Activated CD4-positive, alpha-beta T cell treated with anti-CD3 and anti-CD28 coated beads, Interleukin-2, amount 50 U/mL, for 48 hours (primary cell): ENCODE results near the gene HTT.

Source experiments
- DNase-seq, 2 experiments: peaks; one replicate each; pipeline ENCODE4 v3.0.0-alpha.2; 2020

Gene HTT

DNA sequence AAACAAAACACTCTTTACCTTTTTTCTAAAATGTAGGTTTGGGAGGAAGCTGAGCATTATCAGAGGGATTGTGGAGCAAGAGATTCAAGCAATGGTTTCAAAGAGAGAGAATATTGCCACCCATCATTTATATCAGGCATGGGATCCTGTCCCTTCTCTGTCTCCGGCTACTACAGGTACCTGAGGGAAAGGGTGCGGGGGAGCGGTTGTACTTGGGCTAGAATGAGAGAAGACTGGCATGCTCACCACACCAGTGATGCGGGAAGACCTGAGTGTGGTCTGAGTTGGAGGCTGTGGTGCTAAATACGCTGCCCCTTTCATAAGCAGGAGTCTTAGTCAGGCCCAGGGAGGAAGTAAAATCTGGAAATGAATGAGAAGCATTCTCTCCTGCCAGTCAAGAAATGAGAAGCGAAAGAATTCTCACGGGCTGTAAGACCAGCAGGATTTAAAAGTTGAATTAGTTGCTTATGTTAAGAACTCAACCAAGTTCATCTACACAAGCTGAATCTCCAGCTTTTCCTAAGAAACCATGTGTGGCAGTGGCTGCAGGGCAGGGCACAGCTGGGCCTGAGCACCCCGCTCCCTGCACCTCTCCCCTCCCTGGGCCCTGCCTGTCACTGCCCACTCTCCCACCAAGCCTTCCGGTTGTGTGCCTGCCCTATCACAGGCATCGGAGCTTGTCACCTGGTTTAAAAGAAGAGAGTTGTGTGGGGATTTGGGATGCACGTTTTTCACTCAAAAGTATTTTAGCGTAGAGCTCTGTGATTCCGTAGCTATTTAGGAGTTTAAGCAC is 149.7 kb downstream of the HTT start:
- no peak for DNase-seq

DNA sequence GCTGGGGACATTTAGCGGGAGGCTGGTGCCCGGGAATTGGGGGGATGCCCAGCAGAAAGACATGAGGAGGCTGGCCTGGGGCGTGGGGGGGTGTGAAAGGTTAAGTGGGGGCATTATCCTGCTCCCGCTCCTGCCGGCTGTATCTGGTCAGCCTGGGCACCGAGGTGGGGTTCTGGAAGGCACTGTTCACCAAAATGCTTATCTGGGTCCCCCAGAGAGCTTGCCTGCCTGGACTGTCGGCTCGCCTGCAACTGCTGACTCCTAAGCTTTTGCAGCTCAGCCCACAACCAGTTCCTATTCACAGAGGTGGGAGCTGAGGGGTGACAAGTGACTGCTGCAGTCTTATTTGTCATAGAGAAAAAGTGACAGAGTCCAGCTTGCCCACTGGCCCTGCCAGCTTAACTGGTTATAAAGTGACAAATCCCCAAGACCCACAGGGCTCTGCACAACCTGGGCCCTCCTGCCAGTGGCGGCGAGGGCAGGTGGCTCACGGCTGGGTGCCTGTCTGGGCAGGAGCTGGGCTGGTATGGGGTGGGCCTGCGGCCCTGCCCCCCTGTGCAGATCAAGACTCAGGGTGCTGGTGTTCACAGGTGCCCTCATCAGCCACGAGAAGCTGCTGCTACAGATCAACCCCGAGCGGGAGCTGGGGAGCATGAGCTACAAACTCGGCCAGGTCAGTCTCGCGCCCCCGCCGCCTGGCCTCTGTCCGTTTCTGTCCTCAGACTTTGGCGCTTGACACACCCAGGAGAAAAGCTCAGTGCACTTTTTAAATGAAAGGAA is 150.8 kb downstream of the HTT start:
- DNase-seq, result no peak

DNA sequence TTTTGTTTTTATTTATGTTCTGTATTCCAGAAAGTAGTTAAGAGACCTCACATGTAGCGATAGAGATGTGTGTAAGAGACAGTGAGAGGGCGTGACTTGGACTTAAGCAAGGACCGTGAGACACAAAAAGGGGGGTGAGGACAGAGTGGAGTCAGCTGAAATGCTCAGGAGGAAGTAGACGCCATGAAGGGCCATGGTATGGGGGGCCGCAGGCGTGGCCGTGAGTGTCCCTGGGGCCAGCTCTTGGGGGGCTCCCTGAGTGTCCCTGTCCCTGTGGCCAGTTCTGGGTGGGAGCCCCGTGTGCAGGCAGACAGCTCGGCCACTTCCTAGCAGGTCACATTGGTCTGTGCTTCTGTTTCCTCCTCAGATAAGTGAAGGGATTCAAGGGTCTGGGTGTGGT is 151.5 kb downstream of the HTT start:
- DNase-seq, result no peak

DNA sequence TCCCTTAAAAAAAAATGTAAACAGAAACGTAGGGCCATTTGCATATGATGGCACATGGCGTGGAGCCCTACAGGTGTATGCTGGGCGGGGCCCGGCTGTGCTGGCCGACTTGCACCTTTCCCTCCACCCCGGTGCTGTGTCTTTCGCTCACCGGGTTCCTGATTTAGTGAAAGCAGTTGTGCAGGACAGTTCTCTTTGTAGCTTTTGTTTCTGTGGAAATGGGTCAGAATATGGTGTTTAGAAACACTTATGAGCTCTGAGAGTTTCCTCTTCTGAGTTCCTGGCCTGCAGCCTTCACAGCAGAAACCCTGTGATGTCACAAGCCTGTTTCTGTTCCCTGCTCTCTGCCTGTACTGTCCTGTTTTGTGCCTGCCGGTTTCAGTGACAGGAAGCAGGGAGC is 152.0 kb downstream of the HTT start:
- DNase-seq, result no peak

DNA sequence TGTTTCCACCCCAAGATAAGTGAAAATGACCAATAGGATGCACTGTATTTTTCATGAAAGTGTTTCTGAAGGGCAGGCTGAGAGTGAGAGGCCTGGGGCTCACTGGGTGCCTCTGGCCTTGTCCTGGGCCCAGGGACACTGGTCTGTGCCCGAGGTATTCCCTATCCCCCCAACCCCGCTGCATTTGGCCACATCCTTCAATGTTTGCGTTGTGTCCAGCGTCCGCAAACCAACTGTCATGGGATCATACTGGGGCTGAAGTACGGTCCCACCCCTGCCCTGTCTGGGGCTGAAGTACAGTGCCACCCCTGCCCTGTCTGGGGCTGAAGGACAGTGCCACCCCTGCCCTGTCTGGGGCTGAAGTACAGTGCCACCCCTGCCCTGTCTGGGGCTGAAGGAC is 152.5 kb downstream of the HTT start:
- DNase-seq, result no peak

DNA sequence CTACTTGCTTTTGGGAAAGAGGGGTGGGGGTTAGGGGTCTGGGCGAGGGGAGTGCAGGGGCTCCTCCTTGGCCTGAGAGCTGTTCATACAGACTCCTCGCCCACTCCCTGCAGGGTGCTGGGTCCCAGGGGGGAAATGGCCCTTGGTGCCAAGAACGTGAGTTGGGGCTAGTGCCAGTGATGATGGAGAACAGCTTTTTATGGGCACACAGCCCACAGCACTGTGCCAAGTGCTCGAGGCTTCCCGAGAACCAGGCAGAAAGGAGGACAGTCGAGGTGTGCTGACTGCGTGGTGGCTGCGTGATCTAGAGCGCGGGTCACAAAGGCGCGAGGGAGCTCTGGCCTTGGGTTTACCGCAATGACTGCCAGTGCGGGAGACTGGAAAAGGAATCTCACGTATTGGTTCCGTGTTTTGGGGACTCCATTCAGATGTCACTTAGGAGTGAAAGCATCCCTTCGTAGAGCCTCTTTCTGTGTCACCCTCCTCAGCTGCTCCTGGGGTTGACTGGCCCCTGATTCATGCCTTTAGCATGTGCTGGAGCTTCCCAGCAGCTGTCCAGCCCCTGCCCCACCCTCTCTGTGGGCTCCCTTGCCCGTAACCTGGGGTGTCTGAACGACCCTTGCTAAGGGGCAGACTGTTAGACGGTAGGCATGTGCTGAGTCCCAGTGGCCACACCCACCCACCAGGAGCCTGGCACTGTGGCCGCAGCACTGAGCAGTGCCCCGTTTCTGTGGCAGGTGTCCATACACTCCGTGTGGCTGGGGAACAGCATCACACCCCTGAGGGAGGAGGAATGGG is 153.6 kb downstream of the HTT start:
- no peak for DNase-seq

DNA sequence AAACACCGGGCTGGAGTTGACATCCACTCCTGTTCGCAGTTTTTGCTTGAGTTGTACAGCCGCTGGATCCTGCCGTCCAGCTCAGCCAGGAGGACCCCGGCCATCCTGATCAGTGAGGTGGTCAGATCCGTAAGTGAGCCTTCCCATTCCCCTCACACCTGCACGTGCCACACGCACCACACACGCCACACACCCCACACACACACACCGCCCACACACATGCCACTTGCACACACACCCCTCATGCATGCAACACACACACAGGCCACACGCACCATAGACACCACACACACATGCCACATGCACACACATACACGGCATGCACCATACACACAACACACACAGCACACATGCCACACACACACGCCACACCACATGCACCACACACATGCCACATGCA is 154.4 kb downstream of the HTT start:
- DNase-seq, result no peak

DNA sequence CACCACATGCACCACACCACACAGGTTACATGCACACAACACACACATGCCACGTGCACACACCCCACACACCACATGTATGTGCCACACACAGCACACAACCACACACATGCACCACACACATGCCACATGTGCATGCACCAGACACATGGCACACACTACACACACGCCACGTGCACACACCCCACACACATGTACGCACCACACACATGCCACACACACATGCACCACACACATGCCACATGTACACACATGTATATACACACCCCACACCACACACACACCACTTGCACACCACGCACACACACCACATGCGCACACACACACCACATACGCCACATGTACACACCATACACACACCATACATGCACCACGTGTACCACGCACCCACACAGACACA is 154.8 kb downstream of the HTT start:
- DNase-seq, result no peak

DNA sequence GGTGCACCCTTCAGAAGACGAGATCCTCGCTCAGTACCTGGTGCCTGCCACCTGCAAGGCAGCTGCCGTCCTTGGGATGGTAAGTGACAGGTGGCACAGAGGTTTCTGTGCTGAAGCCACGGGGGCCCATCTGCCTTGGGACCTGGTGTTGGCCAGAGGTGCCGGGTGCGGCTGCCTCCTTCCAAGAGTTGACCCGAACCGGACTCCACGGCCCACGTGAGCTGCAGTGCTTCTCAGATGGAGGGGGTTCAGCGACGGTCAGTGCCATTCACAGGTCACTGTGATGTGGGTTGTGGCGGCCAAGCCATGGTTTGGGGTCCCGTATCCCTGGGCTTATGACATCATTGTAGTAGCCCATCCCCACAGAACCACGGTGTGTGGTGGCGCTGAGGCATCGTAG is 155.5 kb downstream of the HTT start:
- DNase-seq, result no peak

DNA sequence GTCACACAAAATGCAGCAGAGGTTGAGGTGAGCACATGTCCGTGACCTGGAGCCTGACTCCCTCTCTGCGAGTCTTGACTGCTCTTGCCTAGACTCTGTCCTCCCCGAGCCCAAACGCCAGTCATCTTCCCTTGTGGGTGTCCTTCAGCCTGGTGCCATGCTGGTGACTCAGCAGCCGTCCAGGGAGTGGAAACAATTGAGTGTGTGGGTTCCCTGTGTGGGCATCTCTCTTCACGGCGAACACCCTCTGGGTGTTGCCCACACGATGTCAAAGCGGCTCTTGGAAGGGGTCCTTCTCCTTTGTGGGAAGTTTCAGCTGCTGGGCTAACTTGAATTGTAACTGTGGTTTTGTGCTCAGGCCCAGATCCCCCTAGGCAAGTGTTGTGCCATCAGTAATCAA is 157.0 kb downstream of the HTT start:
- no peak for DNase-seq

DNA sequence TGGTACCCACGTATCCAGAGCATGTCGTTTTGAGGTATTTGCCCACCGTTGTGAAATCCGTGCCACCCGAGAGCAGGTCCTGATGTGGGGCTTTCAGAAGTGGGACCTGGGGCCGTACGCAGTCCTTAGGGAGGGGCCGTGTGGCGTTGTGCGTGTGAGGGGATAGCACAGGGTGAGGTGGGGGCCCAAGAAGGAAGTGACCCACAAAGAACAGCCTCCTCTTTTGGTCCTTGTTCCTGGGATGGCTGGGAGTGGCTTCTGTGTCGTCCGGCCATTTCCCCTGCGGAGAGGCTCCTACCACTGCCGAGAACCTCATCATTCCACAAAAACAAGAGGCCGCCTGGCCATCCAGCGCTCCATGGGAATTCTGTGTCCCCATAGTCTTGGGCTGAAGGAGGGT is 157.5 kb downstream of the HTT start:
- DNase-seq, result no peak

DNA sequence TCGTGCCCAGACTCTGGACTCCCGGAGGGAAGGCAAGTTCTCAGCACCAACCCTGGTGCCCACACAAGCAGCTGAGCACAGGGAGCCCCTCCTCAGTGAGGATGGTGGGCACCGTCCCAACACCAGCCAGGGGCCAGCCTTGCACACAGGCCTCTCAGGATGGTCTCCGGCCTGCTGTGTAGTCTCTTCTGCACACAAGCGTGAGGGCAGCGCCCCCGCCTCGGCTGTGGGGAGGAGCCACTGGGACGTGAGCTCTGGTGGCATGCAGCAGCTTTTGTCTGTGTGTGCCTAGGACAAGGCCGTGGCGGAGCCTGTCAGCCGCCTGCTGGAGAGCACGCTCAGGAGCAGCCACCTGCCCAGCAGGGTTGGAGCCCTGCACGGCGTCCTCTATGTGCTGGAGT is 158.4 kb downstream of the HTT start:
- DNase-seq, result no peak

DNA sequence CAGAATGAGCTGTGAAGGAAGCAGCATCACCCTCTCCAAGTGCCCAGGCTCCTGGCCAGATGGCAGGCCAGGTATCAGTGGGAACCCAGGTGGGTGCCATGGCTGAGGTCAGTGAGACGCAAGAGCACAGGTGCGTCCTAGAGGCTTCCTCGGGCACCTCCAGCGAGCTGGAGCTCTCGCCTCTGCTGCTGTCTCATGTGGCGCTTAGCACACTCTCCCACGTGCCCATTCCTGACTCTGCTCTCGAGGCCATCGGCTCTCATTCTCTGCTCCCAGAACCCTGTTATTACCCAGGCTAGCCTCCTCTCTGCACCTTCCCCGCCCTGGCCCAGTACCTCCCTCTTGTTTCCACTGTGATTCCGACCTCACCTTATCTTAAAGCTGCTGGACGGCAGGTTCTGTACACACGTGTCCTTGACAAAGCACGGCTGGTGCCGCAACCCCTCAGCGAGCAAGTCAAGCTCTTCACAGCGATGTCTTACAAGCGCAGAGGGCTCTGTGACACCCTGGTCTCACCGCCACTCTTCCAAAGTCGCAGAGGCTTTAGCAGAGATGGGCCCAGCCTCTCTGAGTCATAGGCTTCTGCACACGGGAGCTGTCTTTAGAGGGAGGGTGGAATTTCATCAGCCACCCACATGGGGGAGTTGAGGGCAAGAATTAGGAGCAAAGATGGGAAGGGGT is 159.1 kb downstream of the HTT start:
- DNase-seq, result no peak

DNA sequence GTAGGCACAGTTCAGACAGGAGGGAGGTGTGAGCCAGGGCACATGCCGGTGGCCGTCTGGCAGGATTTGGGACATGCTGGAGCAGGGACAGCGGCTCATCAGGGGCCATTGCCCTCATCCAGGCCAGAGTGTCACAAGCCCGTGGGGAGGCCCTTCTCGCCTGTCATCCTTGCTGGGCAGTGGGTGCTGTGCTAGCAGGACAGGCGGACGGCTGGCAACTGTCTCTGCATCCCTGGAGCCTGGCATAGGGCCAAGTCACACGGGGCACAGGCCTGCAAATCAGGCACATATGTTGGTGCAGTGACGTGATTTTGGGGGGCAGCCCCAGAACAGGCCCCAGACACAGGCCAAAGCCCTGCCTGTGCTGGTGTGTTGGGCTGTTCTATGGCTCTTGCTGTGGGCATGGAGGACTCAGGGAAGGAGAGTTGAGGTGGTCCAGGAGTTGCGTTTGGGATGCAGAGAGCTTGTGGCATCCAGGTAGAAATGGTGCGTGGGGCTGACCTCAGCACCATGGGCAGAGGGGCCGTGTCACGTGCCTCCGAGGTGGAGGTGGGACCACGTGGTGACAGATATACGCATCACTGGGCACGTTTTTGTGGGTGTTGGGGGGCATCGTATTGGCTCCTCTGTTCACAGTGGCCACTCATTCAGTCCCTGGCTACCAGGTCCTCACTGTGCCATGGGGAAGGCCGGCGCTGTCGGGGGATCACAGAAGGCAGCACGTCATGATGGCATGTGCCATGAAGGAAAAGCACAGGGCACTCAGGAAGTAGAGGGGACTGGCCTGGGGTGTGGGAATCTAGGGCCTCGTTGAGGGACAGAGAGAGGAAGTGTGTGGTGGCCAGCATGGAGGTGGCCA is 159.9 kb downstream of the HTT start:
- DNase-seq, result no peak

DNA sequence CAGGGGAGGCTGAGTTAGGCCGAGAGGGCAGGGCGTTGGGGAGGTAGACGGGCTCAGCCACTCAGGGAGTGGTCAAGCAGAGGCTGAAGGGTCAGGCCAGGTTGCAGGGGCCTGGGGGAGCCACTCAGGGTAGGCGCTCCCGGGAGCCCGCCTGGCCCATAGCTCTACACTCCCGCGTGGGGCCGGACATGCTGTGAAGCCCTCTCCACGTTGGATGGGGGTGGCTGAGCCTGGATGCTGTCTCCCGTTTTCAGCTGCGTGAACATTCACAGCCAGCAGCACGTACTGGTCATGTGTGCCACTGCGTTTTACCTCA is 160.5 kb downstream of the HTT start:
- DNase-seq, result no peak

DNA sequence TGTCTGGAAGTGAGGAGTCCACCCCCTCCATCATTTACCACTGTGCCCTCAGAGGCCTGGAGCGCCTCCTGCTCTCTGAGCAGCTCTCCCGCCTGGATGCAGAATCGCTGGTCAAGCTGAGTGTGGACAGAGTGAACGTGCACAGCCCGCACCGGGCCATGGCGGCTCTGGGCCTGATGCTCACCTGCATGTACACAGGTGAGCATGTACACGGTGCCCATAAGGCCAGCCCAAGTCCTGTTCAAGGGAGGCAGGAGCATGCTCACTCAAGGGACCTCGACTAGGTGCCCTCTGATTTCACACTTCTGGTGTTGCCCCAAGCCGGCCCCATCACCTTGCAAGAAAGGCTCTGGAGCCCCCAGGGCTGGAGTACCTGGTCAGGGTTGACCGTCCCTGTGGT is 161.1 kb downstream of the HTT start:
- no peak for DNase-seq

DNA sequence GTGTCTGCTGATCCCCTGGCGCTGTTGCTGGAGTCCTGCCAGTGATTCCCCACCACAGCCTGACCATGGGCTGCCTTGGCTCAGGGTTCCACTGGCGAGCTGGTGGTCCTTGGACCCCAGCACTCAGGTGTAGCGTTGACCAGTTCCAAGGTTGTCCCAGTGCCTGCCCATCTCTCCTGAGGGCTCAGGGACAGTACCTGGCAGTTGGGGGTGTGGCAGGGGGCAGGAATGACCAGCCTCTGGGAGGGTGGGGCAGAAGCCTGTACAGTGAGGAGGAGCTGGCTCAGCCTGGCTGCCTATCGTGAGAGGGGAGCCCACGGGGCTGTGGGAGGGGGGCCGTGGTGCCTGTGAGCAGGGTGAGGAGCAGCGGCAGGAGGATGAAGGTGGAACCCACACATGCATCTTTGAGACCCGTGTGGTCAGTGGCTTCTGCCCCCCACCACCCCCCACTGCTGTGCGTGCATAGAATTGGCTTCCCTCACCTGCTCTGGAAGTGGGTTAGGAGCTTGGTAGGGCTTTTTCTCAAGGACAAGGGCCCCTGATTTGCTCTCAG is 161.9 kb downstream of the HTT start:
- no peak for DNase-seq

DNA sequence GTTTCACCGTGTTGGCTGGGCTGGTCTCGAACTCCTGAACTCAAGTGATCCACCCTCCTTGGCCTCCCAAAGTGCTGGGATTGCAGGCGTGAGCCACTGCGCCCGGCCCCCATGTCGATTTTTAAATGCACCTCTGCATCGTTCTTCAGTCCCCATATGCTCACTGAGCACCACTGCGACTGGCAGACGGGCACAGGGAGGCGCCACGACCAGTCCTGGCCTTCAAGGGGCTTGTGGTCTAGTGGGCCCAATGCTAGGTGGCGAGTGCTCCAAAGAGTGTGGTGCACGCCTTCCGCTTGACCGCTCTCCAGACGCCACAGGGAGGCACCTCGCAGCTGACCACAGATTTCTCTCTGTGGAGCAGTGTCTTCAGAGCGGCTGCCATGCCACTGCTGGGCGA is 162.8 kb downstream of the HTT start:
- DNase-seq, result no peak

DNA sequence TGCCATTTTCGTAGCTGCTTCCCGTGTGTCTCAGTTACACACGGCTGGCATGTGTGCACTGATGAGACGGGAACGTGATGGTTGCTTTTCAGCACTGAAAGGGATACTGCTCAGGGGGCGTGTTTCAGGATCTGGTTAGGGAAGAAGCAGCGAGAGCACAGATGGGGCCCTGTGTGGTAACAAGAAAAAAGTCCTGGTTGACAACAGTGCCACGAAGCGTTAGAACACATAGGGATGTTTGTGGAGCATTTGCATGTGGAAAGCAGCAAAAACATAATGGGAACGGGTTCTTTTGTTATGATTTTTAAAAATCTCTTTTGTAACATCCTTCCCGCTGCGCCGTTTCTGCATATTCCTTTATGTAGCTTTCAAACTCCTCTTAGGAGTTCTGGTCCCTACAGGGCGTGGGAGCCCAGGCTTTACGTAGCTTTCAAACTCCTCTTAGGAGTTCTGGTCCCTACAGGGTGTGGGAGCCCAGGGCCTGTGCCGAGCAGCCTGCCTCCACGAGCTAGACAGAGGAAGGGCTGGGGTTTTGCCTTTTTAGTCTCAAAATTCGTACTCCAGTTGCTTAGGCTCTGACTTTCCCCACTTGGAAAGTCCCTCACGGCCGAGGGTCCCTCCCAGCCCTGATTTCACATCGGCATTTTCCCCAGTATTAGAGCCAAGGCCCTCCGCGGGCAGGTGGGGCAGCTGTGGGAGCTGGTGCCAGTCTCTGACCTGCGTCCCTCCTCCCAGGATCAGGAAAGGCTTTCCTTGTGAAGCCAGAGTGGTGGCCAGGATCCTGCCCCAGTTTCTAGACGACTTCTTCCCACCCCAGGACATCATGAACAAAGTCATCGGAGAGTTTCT is 163.5 kb downstream of the HTT start:
- DNase-seq, result no peak

DNA sequence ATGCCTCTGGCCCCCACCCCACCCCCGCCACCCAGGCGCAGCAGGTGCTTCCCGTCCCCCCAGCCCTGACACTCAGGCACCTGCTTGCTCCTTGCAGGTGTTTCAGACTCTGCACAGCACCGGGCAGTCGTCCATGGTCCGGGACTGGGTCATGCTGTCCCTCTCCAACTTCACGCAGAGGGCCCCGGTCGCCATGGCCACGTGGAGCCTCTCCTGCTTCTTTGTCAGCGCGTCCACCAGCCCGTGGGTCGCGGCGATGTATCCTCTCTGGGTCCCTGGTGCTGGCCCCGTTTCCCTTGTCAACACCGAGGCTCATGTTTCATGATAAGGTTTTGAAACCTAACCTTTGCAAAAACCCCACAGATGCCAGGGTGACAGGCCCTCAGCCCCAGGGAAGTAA is 164.2 kb downstream of the HTT start:
- no peak for DNase-seq

DNA sequence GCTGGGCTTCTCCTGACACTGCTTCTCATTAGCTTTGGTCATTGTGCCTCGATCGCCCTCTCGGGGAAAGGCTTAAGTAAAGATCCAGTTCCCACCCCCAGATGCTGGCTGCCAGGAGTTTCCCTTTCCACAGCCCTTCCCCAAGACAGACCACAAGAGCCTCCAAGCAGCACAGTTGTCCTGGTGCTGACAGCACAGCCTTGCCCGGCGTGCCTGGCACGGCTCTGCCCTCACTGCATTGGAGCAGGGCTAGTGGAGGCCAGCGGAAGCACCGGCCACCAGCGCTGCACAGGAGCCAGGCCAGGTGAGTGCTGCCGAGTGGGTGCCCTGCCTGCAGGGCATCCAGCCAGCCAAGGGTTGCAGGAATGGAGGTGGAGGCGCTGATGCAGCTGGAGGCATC is 164.8 kb downstream of the HTT start:
- DNase-seq, result no peak
